HEK293 (cell line): ENCODE data around the gene NANP.

Experiments used
- PRDM1 ChIP-seq: fragments of 450-650 bp; formaldehyde crosslinking; IDR thresholded peaks from 2 replicates; pipeline ENCODE4; 2016; ENCODE audit warnings: missing biosample characterization, missing genetic modification characterization
- PRDM10 ChIP-seq: fragments of 450-650 bp; formaldehyde crosslinking; IDR thresholded peaks from 2 replicates; pipeline ENCODE4 v1.5.1; 2016; ENCODE audit warnings: missing biosample characterization, missing genetic modification characterization
- REST ChIP-seq: fragments of 450-650 bp; formaldehyde crosslinking; IDR thresholded peaks from 2 replicates; pipeline ENCODE4 v1.5.1; 2016; ENCODE audit warnings: missing biosample characterization, missing genetic modification characterization
- ZBTB48 ChIP-seq: fragments of 450-650 bp; formaldehyde crosslinking; IDR thresholded peaks from 2 replicates; pipeline ENCODE4 v1.5.1; 2016; ENCODE audit warnings: missing biosample characterization, missing genetic modification characterization
- ZNF324 ChIP-seq: fragments of 450-650 bp; formaldehyde crosslinking; IDR thresholded peaks from 2 replicates; pipeline ENCODE4 v1.5.1; 2016; ENCODE audit warnings: missing biosample characterization, missing genetic modification characterization
- ZNF416 ChIP-seq: fragments of 450-650 bp; formaldehyde crosslinking; IDR thresholded peaks from 2 replicates; pipeline ENCODE4 v1.5.1; 2016; ENCODE audit warnings: missing biosample characterization, missing genetic modification characterization
- ZNF510 ChIP-seq: fragments of 450-650 bp; formaldehyde crosslinking; IDR thresholded peaks from 2 replicates; pipeline ENCODE4 v1.5.1; 2018; ENCODE audit warnings: mild to moderate bottlenecking, missing genetic modification characterization, missing biosample characterization; ENCODE audit not compliant: insufficient replicate concordance
- ZNF768 ChIP-seq: fragments of 450-650 bp; formaldehyde crosslinking; IDR thresholded peaks from 2 replicates; pipeline ENCODE4 v1.5.1; 2018; ENCODE audit warnings: missing biosample characterization, mild to moderate bottlenecking, missing genetic modification characterization
- TF ChIP-seq, protein P1 (sequence below): fragments of 450-650 bp; formaldehyde crosslinking; IDR thresholded peaks from 2 replicates; pipeline ENCODE4 v1.5.1; 2016; ENCODE audit warnings: missing biosample characterization, missing genetic modification characterization

- TF ChIP-seq, protein P1, sequence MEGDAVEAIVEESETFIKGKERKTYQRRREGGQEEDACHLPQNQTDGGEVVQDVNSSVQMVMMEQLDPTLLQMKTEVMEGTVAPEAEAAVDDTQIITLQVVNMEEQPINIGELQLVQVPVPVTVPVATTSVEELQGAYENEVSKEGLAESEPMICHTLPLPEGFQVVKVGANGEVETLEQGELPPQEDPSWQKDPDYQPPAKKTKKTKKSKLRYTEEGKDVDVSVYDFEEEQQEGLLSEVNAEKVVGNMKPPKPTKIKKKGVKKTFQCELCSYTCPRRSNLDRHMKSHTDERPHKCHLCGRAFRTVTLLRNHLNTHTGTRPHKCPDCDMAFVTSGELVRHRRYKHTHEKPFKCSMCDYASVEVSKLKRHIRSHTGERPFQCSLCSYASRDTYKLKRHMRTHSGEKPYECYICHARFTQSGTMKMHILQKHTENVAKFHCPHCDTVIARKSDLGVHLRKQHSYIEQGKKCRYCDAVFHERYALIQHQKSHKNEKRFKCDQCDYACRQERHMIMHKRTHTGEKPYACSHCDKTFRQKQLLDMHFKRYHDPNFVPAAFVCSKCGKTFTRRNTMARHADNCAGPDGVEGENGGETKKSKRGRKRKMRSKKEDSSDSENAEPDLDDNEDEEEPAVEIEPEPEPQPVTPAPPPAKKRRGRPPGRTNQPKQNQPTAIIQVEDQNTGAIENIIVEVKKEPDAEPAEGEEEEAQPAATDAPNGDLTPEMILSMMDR (tag by site-specific recombination) = no peak
- TF ChIP-seq ZNF416 (tag by site-specific recombination) (no peak), ZBTB48 (tag by site-specific recombination) (no peak), ZNF510 (tag by site-specific recombination) (no peak), PRDM1 (tag by site-specific recombination) (no peak), REST (no peak), PRDM10 (tag by site-specific recombination) (no peak), ZNF324 (tag by site-specific recombination) (no peak), ZNF768 (tag by site-specific recombination) (no peak)
These were observed 3.0 kb upstream of the NANP start for GRCh38 chr20:25626779-25627178.
